ENCODE results near the gene IDH2.

Gene IDH2

GRCh38 chr15:90078965-90079364, 23.3 kb downstream of the IDH2 start:
- TF ChIP-seq CTCF (IDR thresholded peaks at IDR 0.05) = no peak
- no peaks in the 10 kb centered on the region for H3K9me3 ChIP-seq (ENCODE audit: control insufficient read depth, low read length)
- H3K79me2 ChIP-seq = no peaks in the 10 kb centered on the region
- no peak overlapping the region for H3K4me2 ChIP-seq (ENCODE audit: low read length)
- H3K27me3 ChIP-seq (ENCODE audit: control insufficient read depth, insufficient read depth, low read length) = no peaks in the 10 kb centered on the region
- no peak overlapping the region for H2AFZ ChIP-seq
- H3K4me1 ChIP-seq = no peaks in the 10 kb centered on the region
- no peak overlapping the region for H3K4me3 ChIP-seq (ENCODE audit: low read depth, low read length)
- no peak overlapping the region for H3K9ac ChIP-seq
- H3K36me3 ChIP-seq (ENCODE audit: control insufficient read depth, insufficient read depth, low read length) = no peaks in the 10 kb centered on the region
- H3K27ac ChIP-seq = no peak overlapping the region

DNA sequence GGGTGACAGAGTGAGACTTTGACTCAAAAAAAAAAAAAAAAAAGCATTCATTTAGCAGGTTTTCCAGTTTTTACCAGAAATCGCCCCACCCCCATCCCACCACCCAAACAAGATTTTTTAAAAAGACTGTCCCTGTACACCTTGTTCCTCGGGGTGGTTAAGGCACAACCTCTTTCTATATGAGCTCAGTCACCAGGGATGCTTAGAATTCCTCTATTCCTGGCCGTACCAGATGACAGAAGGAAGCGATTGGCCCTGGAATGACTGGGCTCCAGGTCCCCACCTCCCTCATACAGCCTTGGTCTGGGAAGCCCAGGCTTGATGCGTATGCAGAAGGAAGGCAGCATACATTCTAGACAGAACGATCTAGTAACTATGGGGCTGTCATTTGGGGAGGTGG, 25.6 kb downstream of the IDH2 start:
- Histone ChIP-seq H3K36me3 (ENCODE audit: control insufficient read depth, insufficient read depth, low read length) (no peaks in the 10 kb centered on the region), H3K27ac (no peak overlapping the region), H3K79me2 (no peaks in the 10 kb centered on the region)

DNA sequence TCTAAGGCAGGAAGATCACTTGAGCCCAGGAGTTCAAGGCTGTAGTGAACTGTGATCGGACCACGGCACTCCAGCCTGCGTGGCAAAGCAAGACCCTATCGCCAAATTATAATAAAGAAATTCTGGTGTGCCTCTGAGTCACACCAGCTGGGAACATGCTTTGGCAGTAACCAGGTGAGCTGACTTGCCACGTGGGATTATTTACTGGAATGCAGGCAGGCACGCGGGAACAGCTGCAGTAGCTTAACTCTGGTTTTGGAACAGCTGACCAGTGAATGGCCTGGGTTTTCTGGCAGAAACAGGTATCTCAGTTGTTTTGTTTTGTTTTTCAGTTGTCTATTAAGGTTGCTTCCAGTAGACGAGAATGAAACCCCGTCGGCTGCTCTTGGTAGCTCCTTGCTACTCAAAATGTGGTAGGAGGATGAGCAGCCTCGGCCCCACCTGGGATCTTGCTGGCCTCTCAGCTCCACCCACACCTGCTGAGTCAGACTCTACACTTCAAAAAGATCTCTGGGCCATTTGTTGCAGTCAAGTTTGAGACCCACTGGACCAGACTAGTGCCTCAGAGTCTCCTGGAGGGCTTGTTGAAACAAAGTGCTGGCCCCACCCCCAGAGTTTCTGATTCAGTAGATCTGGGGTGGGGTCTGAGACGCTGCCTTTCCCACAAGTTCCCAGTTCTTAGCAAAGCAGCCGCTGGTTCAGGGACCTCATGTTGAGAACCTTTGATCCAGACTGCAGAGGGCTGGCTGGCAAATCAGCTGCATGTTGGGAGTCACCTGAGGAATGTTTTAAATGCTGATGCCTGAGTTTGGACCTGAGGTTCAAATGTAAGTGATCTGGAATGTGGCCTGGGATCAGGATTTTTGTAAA, 26.6 kb downstream of the IDH2 start:
- H3K79me2 ChIP-seq = no peaks in the 10 kb centered on the region
- no peak overlapping the region for H3K4me2 ChIP-seq (ENCODE audit: low read length)
- H3K4me1 ChIP-seq = no peaks in the 10 kb centered on the region
- H3K4me3 ChIP-seq (ENCODE audit: low read depth, low read length) = no peak overlapping the region
- no peak overlapping the region for H3K27ac ChIP-seq
- no peaks in the 10 kb centered on the region for H3K36me3 ChIP-seq (ENCODE audit: control insufficient read depth, insufficient read depth, low read length)
- no peaks in the 10 kb centered on the region for H3K27me3 ChIP-seq (ENCODE audit: control insufficient read depth, insufficient read depth, low read length)
- no peak overlapping the region for H3K9ac ChIP-seq
- H3K9me3 ChIP-seq (ENCODE audit: control insufficient read depth, low read length) = no peaks in the 10 kb centered on the region
- H2AFZ ChIP-seq = no peak overlapping the region
- TF ChIP-seq CTCF (IDR thresholded peaks at IDR 0.05) = no peak

More for the DNA sequence above, 25.6 kb downstream of the IDH2 start:
- Histone ChIP-seq H3K4me2 (ENCODE audit: low read length) (no peak overlapping the region), H2AFZ (no peak overlapping the region), H3K4me1 (no peaks in the 10 kb centered on the region), H3K27me3 (ENCODE audit: control insufficient read depth, insufficient read depth, low read length) (no peaks in the 10 kb centered on the region), H3K9ac (no peak overlapping the region), H3K9me3 (ENCODE audit: control insufficient read depth, low read length) (no peaks in the 10 kb centered on the region), H3K4me3 (ENCODE audit: low read depth, low read length) (no peak overlapping the region)
- no peak for TF ChIP-seq CTCF (IDR thresholded peaks at IDR 0.05)

GRCh38 chr15:90074916-90075315, 27.4 kb downstream of the IDH2 start:
- Histone ChIP-seq H3K27me3 (ENCODE audit: control insufficient read depth, insufficient read depth, low read length) (no peaks in the 10 kb centered on the region), H3K9me3 (ENCODE audit: control insufficient read depth, low read length) (no peaks in the 10 kb centered on the region), H3K4me1 (no peaks in the 10 kb centered on the region), H3K4me2 (ENCODE audit: low read length) (no peak overlapping the region), H3K36me3 (ENCODE audit: control insufficient read depth, insufficient read depth, low read length) (no peaks in the 10 kb centered on the region), H2AFZ (no peak overlapping the region), H3K9ac (no peak overlapping the region), H3K79me2 (no peaks in the 10 kb centered on the region), H3K27ac (no peak overlapping the region), H3K4me3 (ENCODE audit: low read depth, low read length) (no peak overlapping the region)
- no peak for TF ChIP-seq CTCF (IDR thresholded peaks at IDR 0.05)

- Histone ChIP-seq H3K27me3 (ENCODE audit: control insufficient read depth, insufficient read depth, low read length) (no peaks in the 10 kb centered on the region), H3K9ac (no peak overlapping the region), H3K36me3 (ENCODE audit: control insufficient read depth, insufficient read depth, low read length) (no peaks in the 10 kb centered on the region), H3K4me3 (ENCODE audit: low read depth, low read length) (no peak overlapping the region), H3K79me2 (no peaks in the 10 kb centered on the region), H3K4me2 (ENCODE audit: low read length) (no peak overlapping the region), H3K4me1 (no peaks in the 10 kb centered on the region), H3K27ac (no peak overlapping the region), H2AFZ (no peak overlapping the region), H3K9me3 (ENCODE audit: control insufficient read depth, low read length) (no peaks in the 10 kb centered on the region)
- TF ChIP-seq CTCF (IDR thresholded peaks at IDR 0.05) = no peak
Measured at GRCh38 chr15:90074023-90074422, 28.2 kb downstream of the IDH2 start.

Measured in parathyroid adenoma (tissue), 2 donors.